HCT116 (cell line): ENCODE results near the gene OR9G4. TPM values are rescaled to one million over a fixed set of nuclear protein-coding genes. Genes with fewer than 3 reads are reported as not detected.

Experiments
- ATAC-seq: fragments of 200-7000 bp; cut with Tn5 transposase; 2 replicates; pipeline ENCODE4 v1.9.1; 2020; ENCODE audit warnings: mild to moderate bottlenecking, moderate library complexity
- BruUV-seq: library from RNA; stranded (reverse); fragments of 400-500 nt; replicated peaks from 2 replicates; lab custom pipeline; 2021; lab: Mats Ljungman, UMichigan
- CTCF ChIA-PET: fragments of 300-600 bp; sonication (Branson Sonifier 250); formaldehyde crosslinking; loops from one replicate; lab custom pipeline; 2021; ENCODE audit warnings: antibody characterized with exemption; lab: Charles Lee
- POLR2A ChIA-PET: fragments of 300-600, 350-600 bp; sonication (Branson Sonifier 250); formaldehyde crosslinking; loops from one replicate; lab custom pipeline; 2021; ENCODE audit warnings: antibody characterized with exemption; lab: Charles Lee
- RAD21 ChIA-PET, 2 experiments: fragments of 300-600 bp; sonication (Branson Sonifier 250); formaldehyde crosslinking; loops; one replicate each; lab custom pipeline; 2023; ENCODE audit warnings: low total read pairs in 2 of 2; ENCODE audit not compliant: uncharacterized antibody in 2 of 2, unreplicated experiment in 2 of 2, low non-redundant PET in 1 of 2; lab: Charles Lee
- DNase-seq: peaks from one replicate; pipeline ENCODE4 v3.0.0-alpha.2; 2010; ENCODE audit warnings: low read depth, low spot score
- H2AFZ ChIP-seq: fragments of 200-600 bp; shearing (Covaris generic), sonication (generic); 2 replicates; pipeline ENCODE4 v1.6.1; 2017; ENCODE audit warnings: low read depth, mixed run types, mixed read lengths, antibody characterized with exemption, low read length; ENCODE audit not compliant: poor library complexity, severe bottlenecking
- H3K27ac ChIP-seq: 2 replicates; pipeline ENCODE4 v1.5.1; 2012; ENCODE audit warnings: low read depth, low read length
- H3K27me3 ChIP-seq: fragments of 200-600 bp; sonication (generic); 2 replicates; pipeline ENCODE4 v1.6.1; 2016; ENCODE audit warnings: mixed run types, low read length, mixed read lengths; ENCODE audit not compliant: insufficient read depth
- H3K36me3 ChIP-seq, 2 experiments: fragments of 200-500 bp in 1 of 2; fragments of 200-600 bp in 1 of 2; sonication (Bioruptor generic) in 1 of 2; sonication (generic) in 1 of 2; 2 replicates each; pipeline versions ENCODE4 v1.5.1 to v1.6.1; 2014 to 2016; ENCODE audit warnings: low read length in 2 of 2, inconsistent platforms in 1 of 2, mixed read lengths in 1 of 2, mixed run types in 1 of 2; ENCODE audit not compliant: insufficient read depth in 2 of 2, control insufficient read depth in 1 of 2
- H3K4me1 ChIP-seq, 2 experiments: fragments of 200-600 bp in 1 of 2; sonication (generic) in 1 of 2; 2 replicates each; pipeline versions ENCODE4 v1.5.1 to v1.6.1; 2012 to 2017; ENCODE audit warnings: low read length in 2 of 2, inconsistent platforms in 1 of 2, mild to moderate bottlenecking in 1 of 2, mixed read lengths in 1 of 2, mixed run types in 1 of 2, moderate library complexity in 1 of 2; ENCODE audit not compliant: insufficient read depth in 2 of 2, control insufficient read depth in 1 of 2
- H3K4me2 ChIP-seq: fragments of 200-600 bp; sonication (generic); 2 replicates; pipeline ENCODE4 v1.6.1; 2017; ENCODE audit warnings: mixed run types, low read length, mixed read lengths
- H3K4me3 ChIP-seq, 2 experiments: fragments of 200-600 bp in 1 of 2; sonication (generic) in 1 of 2; replicated peaks in 1 of 2; 2 replicates each; pipeline ENCODE4 v1.5.1; 2011 to 2016; ENCODE audit warnings: low read length in 2 of 2, control low read depth in 1 of 2, low read depth in 1 of 2, mild to moderate bottlenecking in 1 of 2, mixed read lengths in 1 of 2, mixed run types in 1 of 2
- H3K79me2 ChIP-seq: fragments of 200-600 bp; sonication (generic); 2 replicates; pipeline ENCODE4 v1.6.1; 2017; ENCODE audit warnings: mild to moderate bottlenecking, mixed run types, low read length, moderate library complexity, mixed read lengths; ENCODE audit not compliant: insufficient read depth
- H3K9ac ChIP-seq: fragments of 200-600 bp; sonication (generic); 2 replicates; pipeline ENCODE4 v1.6.1; 2016; ENCODE audit warnings: low read length, mixed read lengths
- H3K9me2 ChIP-seq: fragments of 200-600 bp; sonication (generic), shearing (Covaris generic); 2 replicates; pipeline ENCODE4 v1.6.1; 2017; ENCODE audit warnings: mixed run types, mild to moderate bottlenecking, moderate library complexity; ENCODE audit not compliant: insufficient read depth
- H3K9me3 ChIP-seq, 2 experiments: fragments of 200-500 bp in 1 of 2; fragments of 200-600 bp in 1 of 2; sonication (Bioruptor generic) in 1 of 2; sonication (generic) in 1 of 2; 2 replicates each; pipeline ENCODE4 v1.6.1; 2014 to 2017; ENCODE audit warnings: low read length in 2 of 2, mixed read lengths in 2 of 2, inconsistent platforms in 1 of 2, low read depth in 1 of 2, mild to moderate bottlenecking in 1 of 2, mixed run types in 1 of 2, moderate library complexity in 1 of 2; ENCODE audit not compliant: control insufficient read depth in 1 of 2, insufficient read depth in 1 of 2
- H4K20me1 ChIP-seq: fragments of 200-600 bp; sonication (generic), shearing (Covaris generic); 2 replicates; pipeline ENCODE4 v1.6.1; 2017; ENCODE audit warnings: mixed run types, mild to moderate bottlenecking, moderate library complexity; ENCODE audit not compliant: insufficient read depth
- CBX3 ChIP-seq: IDR thresholded peaks from 2 replicates; pipeline ENCODE4 v1.6.1; 2012; ENCODE audit warnings: low read depth
- CEBPB ChIP-seq: IDR thresholded peaks from 2 replicates; pipeline ENCODE4 v1.6.1; 2012; ENCODE audit warnings: low read depth
- CTCF ChIP-seq, 3 experiments: fragments of 200-600 bp in 1 of 3; sonication (generic) in 1 of 3; IDR thresholded peaks in 2 of 3; conservative IDR thresholded peaks in 1 of 3; 2 replicates each; pipeline ENCODE4 v1.5.1; 2012 to 2017; ENCODE audit warnings: low read depth in 2 of 3, low read length in 2 of 3, antibody characterized with exemption in 1 of 3, borderline replicate concordance in 1 of 3, control low read depth in 1 of 3, mild to moderate bottlenecking in 1 of 3, mixed read lengths in 1 of 3, mixed run types in 1 of 3, moderate library complexity in 1 of 3; ENCODE audit not compliant: insufficient read depth in 1 of 3
- EGR1 ChIP-seq: IDR thresholded peaks from 2 replicates; pipeline ENCODE4 v1.6.1; 2012; ENCODE audit warnings: low read depth
- ELF1 ChIP-seq: IDR thresholded peaks from 2 replicates; pipeline ENCODE4 v1.6.1; 2012; ENCODE audit warnings: low read depth, borderline replicate concordance
- EZH2 ChIP-seq: fragments of 200-600 bp; sonication (generic); IDR thresholded peaks from 2 replicates; pipeline ENCODE4 v1.6.1; 2017; ENCODE audit warnings: antibody characterized with exemption, mixed run types
- EZH2phosphoT487 ChIP-seq: fragments of 200-600 bp; IDR thresholded peaks from 2 replicates; pipeline ENCODE4 v1.6.1; 2018; ENCODE audit warnings: antibody characterized with exemption, borderline replicate concordance
- FOSL1 ChIP-seq: IDR thresholded peaks from 2 replicates; pipeline ENCODE4 v1.6.1; 2012; ENCODE audit warnings: low read depth
- POLR2A ChIP-seq: IDR thresholded peaks from 2 replicates; pipeline ENCODE4 v1.7.0; 2011; ENCODE audit warnings: borderline replicate concordance; ENCODE audit not compliant: insufficient read depth, insufficient read length; ENCODE audit errors: extremely low read depth
- POLR2AphosphoS5 ChIP-seq: IDR thresholded peaks from 2 replicates; pipeline ENCODE4 v1.6.1; 2011; ENCODE audit warnings: mild to moderate bottlenecking, low read depth, low read length, moderate library complexity
- SIN3A ChIP-seq: IDR thresholded peaks from 2 replicates; pipeline ENCODE4 v1.6.1; 2012; ENCODE audit warnings: low read depth
- SP1 ChIP-seq: IDR thresholded peaks from 2 replicates; pipeline ENCODE4 v1.6.1; 2012; ENCODE audit warnings: low read depth
- SRF ChIP-seq: IDR thresholded peaks from 2 replicates; pipeline ENCODE4 v1.6.1; 2012; ENCODE audit warnings: low read depth
- YY1 ChIP-seq: IDR thresholded peaks from 2 replicates; pipeline ENCODE4 v1.6.1; 2011; ENCODE audit warnings: low read length, low read depth, moderate library complexity, mild to moderate bottlenecking; ENCODE audit not compliant: insufficient replicate concordance; ENCODE audit errors: extremely low read depth
- ZBTB33 ChIP-seq: IDR thresholded peaks from 2 replicates; pipeline ENCODE4 v1.6.1; 2011; ENCODE audit warnings: mild to moderate bottlenecking, low read length, moderate library complexity; ENCODE audit not compliant: insufficient replicate concordance; ENCODE audit errors: extremely low read depth
- ZFX ChIP-seq: fragments of 450-650 bp; IDR thresholded peaks from 2 replicates; pipeline ENCODE4 v1.6.1; 2017
- ZNF274 ChIP-seq: fragments of 200-500 bp; sonication (Bioruptor generic); IDR thresholded peaks from 2 replicates; pipeline ENCODE4 v1.6.1; 2014; ENCODE audit warnings: mild to moderate bottlenecking, low read depth, low read length, inconsistent platforms
- intact Hi-C: fragments of 100-400 bp; cut with micrococcal nuclease; formaldehyde crosslinking; loops from 2 replicates; pipeline ENCODE4 v1.10.0; 2022
- total RNA-seq: library from RNA; stranded (reverse); gene quantifications from one replicate; pipeline ENCODE4 v1.2.1, GENCODE V29; 2021; ENCODE audit not compliant: unreplicated experiment
- TF ChIP-seq, protein P1 (sequence below): IDR thresholded peaks from 2 replicates; pipeline ENCODE4 v1.6.1; 2012
- TF ChIP-seq, protein P2 (sequence below): IDR thresholded peaks from 2 replicates; pipeline ENCODE4 v1.6.1; 2012
- TF ChIP-seq, protein P3 (sequence below): IDR thresholded peaks from 2 replicates; pipeline ENCODE4 v1.6.1; 2012; ENCODE audit warnings: low read depth

OR9G4 gene
- total RNA-seq, 1 experiment from 2014 or later: not detected

DNA sequence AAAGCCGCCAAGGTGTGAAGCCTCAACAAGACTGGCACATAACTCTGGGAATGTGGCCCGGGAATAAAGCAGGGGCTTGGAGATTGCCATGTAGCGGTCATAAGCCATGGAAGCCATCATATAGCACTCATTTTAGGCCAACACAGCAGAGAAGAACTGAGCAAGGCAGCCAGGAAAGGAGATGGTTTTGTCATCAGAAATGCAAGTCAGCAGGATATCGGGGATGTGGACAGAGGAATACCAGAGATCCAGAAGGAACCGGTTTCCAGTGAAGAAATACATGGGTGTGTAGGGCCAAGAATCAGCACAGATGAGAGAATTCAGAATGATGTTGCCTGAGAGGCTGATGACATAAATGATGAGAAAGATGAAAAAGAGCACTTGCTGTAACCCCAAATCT is 3.0 kb upstream of the OR9G4 start:
- CTCF ChIA-PET: no interaction called here
- Histone ChIP-seq H3K4me1 (no peaks in the 10 kb centered on the region), H3K27me3 (no peaks in the 10 kb centered on the region), H3K4me3 (no peak overlapping the region), H3K9me2 (no peaks in the 10 kb centered on the region), H3K36me3 (no peaks in the 10 kb centered on the region), H4K20me1 (no peaks in the 10 kb centered on the region), H3K9ac (no peak overlapping the region), H2AFZ (no peak overlapping the region), H3K79me2 (no peaks in the 10 kb centered on the region), H3K9me3 (peaks cover 7 to 10% of the 10 kb centered on the region in 2 experiments; a peak in 3 of 4 replicates), H3K27ac (no peak overlapping the region), H3K4me2 (no peak overlapping the region)
- RAD21 ChIA-PET: no interaction called here
- no peak for DNase-seq
- no TSS peak for BruUV-seq
- no peak for TF ChIP-seq YY1
- TF ChIP-seq ZBTB33: no peak
- no peak for TF ChIP-seq ELF1
- no peak for TF ChIP-seq ZNF274
- TF ChIP-seq EGR1: no peak
- TF ChIP-seq, protein P1, sequence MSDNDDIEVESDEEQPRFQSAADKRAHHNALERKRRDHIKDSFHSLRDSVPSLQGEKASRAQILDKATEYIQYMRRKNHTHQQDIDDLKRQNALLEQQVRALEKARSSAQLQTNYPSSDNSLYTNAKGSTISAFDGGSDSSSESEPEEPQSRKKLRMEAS: no peak
- no peak for TF ChIP-seq CEBPB
- TF ChIP-seq SRF: no peak
- TF ChIP-seq, protein P2, sequence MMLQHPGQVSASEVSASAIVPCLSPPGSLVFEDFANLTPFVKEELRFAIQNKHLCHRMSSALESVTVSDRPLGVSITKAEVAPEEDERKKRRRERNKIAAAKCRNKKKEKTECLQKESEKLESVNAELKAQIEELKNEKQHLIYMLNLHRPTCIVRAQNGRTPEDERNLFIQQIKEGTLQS: no peak
- TF ChIP-seq CTCF (IDR thresholded peaks at IDR 0.05 in 2 of 3, conservative IDR thresholded peaks at IDR 0.05 in 1 of 3; ENCODE audit: borderline replicate concordance in 1 of 3, insufficient read depth in 1 of 3, low read depth in 2 of 3, low read length in 2 of 3): no peak
- no peak for TF ChIP-seq SP1
- no peak for TF ChIP-seq POLR2AphosphoS5
- TF ChIP-seq EZH2phosphoT487: no peak
- TF ChIP-seq CBX3: no peak
- TF ChIP-seq, protein P3, sequence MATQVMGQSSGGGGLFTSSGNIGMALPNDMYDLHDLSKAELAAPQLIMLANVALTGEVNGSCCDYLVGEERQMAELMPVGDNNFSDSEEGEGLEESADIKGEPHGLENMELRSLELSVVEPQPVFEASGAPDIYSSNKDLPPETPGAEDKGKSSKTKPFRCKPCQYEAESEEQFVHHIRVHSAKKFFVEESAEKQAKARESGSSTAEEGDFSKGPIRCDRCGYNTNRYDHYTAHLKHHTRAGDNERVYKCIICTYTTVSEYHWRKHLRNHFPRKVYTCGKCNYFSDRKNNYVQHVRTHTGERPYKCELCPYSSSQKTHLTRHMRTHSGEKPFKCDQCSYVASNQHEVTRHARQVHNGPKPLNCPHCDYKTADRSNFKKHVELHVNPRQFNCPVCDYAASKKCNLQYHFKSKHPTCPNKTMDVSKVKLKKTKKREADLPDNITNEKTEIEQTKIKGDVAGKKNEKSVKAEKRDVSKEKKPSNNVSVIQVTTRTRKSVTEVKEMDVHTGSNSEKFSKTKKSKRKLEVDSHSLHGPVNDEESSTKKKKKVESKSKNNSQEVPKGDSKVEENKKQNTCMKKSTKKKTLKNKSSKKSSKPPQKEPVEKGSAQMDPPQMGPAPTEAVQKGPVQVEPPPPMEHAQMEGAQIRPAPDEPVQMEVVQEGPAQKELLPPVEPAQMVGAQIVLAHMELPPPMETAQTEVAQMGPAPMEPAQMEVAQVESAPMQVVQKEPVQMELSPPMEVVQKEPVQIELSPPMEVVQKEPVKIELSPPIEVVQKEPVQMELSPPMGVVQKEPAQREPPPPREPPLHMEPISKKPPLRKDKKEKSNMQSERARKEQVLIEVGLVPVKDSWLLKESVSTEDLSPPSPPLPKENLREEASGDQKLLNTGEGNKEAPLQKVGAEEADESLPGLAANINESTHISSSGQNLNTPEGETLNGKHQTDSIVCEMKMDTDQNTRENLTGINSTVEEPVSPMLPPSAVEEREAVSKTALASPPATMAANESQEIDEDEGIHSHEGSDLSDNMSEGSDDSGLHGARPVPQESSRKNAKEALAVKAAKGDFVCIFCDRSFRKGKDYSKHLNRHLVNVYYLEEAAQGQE: no peak
- TF ChIP-seq FOSL1: no peak
- TF ChIP-seq EZH2: no peak
- TF ChIP-seq ZFX: no peak
- no peak for TF ChIP-seq SIN3A
- TF ChIP-seq POLR2A: no peak
- intact Hi-C loops: no loop called here
- POLR2A ChIA-PET: no interaction called here
- no peak for ATAC-seq
